GM23338 (cell line): Measurements from ENCODE around the gene MYL5.

ENCODE experiments used
- CREB1 ChIP-seq: fragments of 250-450 bp; sonication (Bioruptor Pico); IDR thresholded peaks from 2 replicates; pipeline ENCODE4 v1.5.0; 2020; ENCODE audit warnings: low read depth, mild to moderate bottlenecking, moderate library complexity
- CTCF ChIP-seq, 2 experiments: fragments of 200-600 bp in 1 of 2; sonication (generic) in 1 of 2; conservative IDR thresholded peaks; 2 replicates each; pipeline versions ENCODE4 v1.5.1 to v1.6.1; 2016 to 2017; ENCODE audit warnings: antibody characterized with exemption in 2 of 2, low read depth in 2 of 2, mild to moderate bottlenecking in 2 of 2, moderate library complexity in 1 of 2
- EZH2 ChIP-seq: fragments of 200-600 bp; sonication (generic); IDR thresholded peaks from one replicate; pipeline ENCODE4 v1.8.0; 2017; ENCODE audit warnings: antibody characterized with exemption, mild to moderate bottlenecking, low read depth; ENCODE audit not compliant: unreplicated experiment
- EZH2phosphoT487 ChIP-seq: fragments of 200-600 bp; sonication (generic); IDR thresholded peaks from one replicate; pipeline ENCODE4 v1.8.1; 2018; ENCODE audit warnings: antibody characterized with exemption; ENCODE audit not compliant: unreplicated experiment
- JUNB ChIP-seq: IDR thresholded peaks from one replicate; pipeline ENCODE4 v1.6.1; 2016; ENCODE audit warnings: antibody characterized with exemption; ENCODE audit not compliant: unreplicated experiment
- NANOG ChIP-seq: IDR thresholded peaks from 2 replicates; pipeline ENCODE4 v1.6.1; 2016; ENCODE audit warnings: antibody characterized with exemption, borderline replicate concordance
- POLR2AphosphoS5 ChIP-seq: IDR thresholded peaks from 2 replicates; pipeline ENCODE4 v1.6.1; 2016; ENCODE audit warnings: antibody characterized with exemption, low read depth
- ZNF114 ChIP-seq: fragments of 250-450 bp; sonication (Bioruptor Pico); IDR thresholded peaks from 2 replicates; pipeline ENCODE4 v1.5.0; 2020; ENCODE audit warnings: mild to moderate bottlenecking, moderate library complexity
- ZNF331 ChIP-seq: fragments of 250-450 bp; sonication (Bioruptor Pico); IDR thresholded peaks from 2 replicates; pipeline ENCODE4 v1.5.0; 2020; ENCODE audit warnings: low read depth, mild to moderate bottlenecking, moderate library complexity
- ZNF462 ChIP-seq: fragments of 250-450 bp; sonication (Bioruptor Pico); IDR thresholded peaks from 2 replicates; pipeline ENCODE4 v1.5.0; 2020; ENCODE audit warnings: mild to moderate bottlenecking, moderate library complexity
- TF ChIP-seq, protein P1 (sequence below): IDR thresholded peaks from one replicate; pipeline ENCODE4 v1.6.1; 2018; ENCODE audit warnings: antibody characterized with exemption; ENCODE audit not compliant: unreplicated experiment
- TF ChIP-seq, protein P2 (sequence below): IDR thresholded peaks from 2 replicates; pipeline ENCODE4 v1.6.1; 2016; ENCODE audit warnings: antibody characterized with exemption

GRCh38 chr4:725391-726234 lies 51.3 kb downstream of the MYL5 start:
- no peak for TF ChIP-seq POLR2AphosphoS5
- no peak for TF ChIP-seq CTCF (conservative IDR thresholded peaks at IDR 0.05; ENCODE audit: low read depth in 2 of 2)
- no peak for TF ChIP-seq EZH2phosphoT487
- TF ChIP-seq EZH2: no peak
- TF ChIP-seq JUNB: no peak
- TF ChIP-seq, protein P1, sequence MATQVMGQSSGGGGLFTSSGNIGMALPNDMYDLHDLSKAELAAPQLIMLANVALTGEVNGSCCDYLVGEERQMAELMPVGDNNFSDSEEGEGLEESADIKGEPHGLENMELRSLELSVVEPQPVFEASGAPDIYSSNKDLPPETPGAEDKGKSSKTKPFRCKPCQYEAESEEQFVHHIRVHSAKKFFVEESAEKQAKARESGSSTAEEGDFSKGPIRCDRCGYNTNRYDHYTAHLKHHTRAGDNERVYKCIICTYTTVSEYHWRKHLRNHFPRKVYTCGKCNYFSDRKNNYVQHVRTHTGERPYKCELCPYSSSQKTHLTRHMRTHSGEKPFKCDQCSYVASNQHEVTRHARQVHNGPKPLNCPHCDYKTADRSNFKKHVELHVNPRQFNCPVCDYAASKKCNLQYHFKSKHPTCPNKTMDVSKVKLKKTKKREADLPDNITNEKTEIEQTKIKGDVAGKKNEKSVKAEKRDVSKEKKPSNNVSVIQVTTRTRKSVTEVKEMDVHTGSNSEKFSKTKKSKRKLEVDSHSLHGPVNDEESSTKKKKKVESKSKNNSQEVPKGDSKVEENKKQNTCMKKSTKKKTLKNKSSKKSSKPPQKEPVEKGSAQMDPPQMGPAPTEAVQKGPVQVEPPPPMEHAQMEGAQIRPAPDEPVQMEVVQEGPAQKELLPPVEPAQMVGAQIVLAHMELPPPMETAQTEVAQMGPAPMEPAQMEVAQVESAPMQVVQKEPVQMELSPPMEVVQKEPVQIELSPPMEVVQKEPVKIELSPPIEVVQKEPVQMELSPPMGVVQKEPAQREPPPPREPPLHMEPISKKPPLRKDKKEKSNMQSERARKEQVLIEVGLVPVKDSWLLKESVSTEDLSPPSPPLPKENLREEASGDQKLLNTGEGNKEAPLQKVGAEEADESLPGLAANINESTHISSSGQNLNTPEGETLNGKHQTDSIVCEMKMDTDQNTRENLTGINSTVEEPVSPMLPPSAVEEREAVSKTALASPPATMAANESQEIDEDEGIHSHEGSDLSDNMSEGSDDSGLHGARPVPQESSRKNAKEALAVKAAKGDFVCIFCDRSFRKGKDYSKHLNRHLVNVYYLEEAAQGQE: no peak
- TF ChIP-seq, protein P2, sequence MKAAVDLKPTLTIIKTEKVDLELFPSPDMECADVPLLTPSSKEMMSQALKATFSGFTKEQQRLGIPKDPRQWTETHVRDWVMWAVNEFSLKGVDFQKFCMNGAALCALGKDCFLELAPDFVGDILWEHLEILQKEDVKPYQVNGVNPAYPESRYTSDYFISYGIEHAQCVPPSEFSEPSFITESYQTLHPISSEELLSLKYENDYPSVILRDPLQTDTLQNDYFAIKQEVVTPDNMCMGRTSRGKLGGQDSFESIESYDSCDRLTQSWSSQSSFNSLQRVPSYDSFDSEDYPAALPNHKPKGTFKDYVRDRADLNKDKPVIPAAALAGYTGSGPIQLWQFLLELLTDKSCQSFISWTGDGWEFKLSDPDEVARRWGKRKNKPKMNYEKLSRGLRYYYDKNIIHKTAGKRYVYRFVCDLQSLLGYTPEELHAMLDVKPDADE: no peak
- TF ChIP-seq ZNF331: no peak
- TF ChIP-seq CREB1: no peak
- TF ChIP-seq ZNF462 (CRISPR knock-in tag): no peak
- no peak for TF ChIP-seq NANOG
- no peak for TF ChIP-seq ZNF114 (CRISPR knock-in tag)
